Fibroblast of skin of back (primary cell): ENCODE measurements around the gene INSL3.
"Not testable (repeated sequence)": the region's sequence is repeated elsewhere in the genome, so short reads cannot be mapped to it uniquely, and the experiment has no call there.

Experiments used
- DNase-seq: peaks from one replicate; pipeline ENCODE4 v3.0.0-alpha.2; 2013

INSL3 gene

GRCh38 chr19:17783721-17784120 is 37.6 kb downstream of the INSL3 start:
- DNase-seq = not testable (repeated sequence)

GRCh38 chr19:17780781-17781180 is 40.5 kb downstream of the INSL3 start:
- no peak for DNase-seq

DNA sequence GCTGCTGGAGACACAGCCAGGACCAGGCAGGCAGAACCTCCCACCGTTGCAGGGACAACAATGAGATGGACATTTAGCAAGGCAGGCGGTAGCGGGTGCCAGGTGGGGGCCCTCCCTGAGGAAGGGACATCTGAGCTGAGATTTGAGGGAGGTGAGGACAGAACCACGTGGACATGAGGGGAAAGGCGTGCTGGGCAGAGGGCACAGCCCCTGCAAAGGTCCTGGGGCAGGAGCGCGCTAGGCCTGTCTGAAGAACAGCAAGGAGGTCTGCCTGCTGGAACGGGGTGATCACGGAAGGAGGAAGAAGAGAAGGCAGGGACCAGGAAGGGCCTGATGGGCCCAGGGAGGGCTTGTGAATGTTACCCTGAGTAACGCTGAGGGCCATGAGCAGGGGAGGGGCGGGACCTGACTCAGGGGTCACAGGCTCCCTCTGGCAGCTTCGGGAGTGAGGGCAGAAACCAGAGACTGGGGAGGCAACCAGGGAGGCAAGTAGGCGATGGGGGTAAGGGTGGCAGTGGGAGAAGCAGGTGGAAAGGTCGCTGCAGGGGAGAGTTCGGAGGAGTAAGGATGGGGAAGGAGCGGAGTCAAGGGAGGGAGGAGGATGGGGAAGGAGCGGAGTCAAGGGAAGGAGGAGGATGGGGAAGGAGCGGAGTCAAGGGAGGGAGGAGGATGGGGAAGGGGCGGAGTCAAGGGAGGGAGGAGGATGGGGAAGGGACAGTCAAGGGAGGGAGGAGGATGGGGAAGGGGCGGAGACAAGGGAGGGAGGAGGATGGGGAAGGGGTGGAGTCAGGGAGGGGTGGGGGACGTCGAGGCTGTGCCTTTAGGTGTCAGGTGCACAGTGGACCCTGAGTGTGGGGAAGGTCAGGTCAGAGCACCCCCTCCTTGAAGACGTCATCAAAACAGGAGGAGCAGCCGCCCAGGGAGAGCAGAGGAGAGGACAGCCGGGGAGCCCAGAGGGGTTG is 42.1 kb downstream of the INSL3 start:
- DNase-seq = peak; percentile 49

GRCh38 chr19:17778251-17778967 is 42.9 kb downstream of the INSL3 start:
- DNase-seq = peak; percentile 40

- not testable (repeated sequence) for DNase-seq
Observed at GRCh38 chr19:17777840-17778239, 43.5 kb downstream of the INSL3 start.

DNA sequence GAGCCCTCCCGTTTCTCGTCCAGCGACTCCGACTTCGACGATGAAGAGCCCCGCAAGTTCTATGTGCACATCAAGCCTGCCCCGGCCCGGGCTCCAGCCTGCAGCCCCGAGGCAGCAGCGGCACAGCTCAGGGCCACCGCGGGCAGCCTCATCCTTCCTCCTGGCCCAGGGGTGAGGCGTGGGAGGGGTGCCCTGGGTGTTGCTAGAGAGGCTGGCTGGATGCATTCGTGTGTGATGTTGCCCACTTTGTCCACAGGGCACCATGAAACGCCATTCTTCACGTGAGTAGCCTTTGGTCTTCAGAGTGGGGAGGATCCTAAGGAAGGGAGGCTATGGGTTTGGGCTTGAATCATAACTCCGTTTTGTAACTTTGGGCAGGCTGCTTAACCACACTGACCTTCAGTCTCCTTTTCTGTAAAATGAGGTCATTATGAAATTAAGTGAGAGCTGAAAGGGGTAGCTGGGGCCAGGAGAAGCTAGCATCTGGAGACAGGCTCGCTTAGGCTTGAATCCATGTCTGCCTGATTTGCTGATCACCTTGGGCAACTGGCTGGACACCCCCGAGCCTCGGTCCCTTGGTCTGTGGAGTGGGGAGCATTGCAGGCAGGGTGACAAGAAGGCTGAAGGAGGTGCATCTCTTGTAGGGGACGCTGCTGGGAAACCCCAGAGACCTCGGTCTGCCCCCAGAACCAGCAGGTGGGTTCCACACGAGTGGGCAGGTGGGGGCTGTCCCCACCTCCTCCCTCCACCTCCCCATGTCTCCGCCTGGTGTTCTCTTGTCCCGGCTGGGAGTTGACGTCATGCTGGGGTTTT is 45.1 kb downstream of the INSL3 start:
- DNase-seq = no peak

DNA sequence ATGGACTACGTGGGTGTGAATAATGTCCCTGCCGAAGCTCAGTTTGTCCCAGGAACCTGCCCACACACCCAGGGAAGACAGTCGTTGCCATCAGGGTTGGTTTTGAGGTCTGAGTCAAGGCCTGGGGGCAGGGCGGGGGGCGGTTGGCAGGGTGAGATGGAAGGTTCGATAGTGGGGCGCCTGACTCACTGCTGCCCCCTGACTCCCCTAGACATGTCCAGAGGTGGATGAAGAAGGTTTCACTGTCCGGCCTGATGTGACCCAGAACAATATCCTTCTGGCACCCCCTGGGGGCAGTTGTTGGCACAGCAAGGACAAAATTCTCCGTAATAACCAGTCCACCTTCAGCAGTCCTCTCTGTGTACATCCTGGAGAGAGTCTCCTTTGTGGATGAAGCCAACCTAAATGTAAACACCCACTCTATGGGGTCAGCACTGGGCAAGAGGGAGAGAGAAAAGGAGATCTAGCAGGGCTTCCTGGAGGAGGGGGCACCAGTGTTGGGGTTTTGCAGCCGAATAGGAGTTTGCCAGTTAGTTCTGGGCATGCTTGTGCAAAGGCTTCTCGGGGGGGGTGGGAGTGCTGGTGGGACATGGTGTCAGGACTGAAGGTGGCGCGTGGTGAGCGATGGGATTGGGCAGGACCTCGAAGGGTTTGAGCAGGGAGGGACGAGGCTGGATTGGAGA is 45.9 kb downstream of the INSL3 start:
- DNase-seq = no peak

DNA sequence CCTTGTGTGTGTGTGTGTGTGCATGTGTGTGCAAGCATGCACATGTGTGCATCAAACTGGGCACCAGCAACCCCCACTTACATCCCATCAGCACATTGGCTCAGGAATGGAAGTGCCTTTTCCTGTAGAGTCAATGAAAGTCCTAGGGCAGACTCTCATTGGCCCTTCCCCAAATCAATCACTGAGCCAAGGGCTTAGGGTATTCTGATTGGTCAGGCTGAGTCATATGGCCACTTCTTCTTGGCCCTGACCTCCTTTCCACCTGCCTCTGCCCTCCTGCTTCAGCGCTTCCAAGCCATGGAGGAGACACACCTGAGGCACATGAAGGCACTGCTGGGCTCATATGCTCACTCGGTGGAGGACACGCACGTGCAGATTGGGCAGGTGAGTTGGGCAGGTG is 49.1 kb downstream of the INSL3 start:
- DNase-seq = peak; percentile 32

DNA sequence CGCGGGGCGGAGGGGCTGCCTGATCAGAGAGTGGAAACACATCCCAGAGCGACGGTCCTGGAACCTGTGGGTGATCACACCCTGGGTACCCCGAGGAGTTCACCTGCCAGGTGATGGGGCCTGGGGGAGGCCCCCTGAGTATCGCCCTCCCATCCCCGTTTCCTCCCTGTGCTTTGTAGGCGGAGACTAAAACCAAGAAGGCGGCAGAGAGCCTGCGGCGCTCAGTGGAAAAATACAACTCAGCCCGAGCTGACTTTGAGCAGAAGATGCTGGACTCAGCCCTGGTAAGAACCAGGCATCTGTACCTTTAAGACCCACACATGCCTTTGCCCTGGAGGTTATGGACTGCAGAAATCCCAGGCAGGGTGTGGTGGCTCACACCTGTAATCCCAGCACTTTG is 50.7 kb downstream of the INSL3 start:
- DNase-seq = no peak

- DNase-seq = no peak
Observed at GRCh38 chr19:17767559-17767958, 53.8 kb downstream of the INSL3 start.

DNA sequence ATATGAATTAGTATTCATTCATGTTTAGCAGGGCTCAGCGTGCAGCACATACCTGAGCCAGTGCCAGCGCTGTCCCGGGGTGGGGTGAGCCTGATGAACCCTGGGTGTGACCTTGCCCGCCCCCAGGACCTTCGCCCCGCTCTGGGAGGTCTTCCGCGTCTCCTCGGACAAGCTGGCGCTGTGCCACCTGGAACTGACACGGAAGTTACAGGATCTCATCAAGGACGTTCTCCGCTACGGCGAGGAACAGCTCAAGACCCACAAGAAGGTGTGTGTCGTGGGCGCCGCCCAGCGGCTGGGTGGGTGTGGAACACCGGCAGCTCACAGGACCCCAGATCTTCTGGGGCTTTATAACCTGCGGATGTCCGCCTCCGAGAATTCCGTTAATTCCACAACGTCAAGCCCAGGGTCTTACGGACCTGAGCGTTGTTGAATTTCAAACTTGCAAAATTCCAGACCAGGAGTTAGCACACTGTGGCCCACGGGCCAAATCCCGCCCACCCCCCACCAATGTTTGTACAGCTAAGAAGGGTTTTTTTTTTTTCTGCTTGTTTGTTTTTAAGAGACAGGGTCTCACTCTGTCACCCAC is 54.7 kb downstream of the INSL3 start:
- peak; percentile 73 for DNase-seq
